CD4-positive, alpha-beta T cell treated with Interleukin-15 for 1 hour (primary cell): ENCODE results near the gene MLPH.

Source experiments
- DNase-seq: peaks from one replicate; pipeline ENCODE4 v3.0.0-alpha.2; 2020

MLPH gene

DNA sequence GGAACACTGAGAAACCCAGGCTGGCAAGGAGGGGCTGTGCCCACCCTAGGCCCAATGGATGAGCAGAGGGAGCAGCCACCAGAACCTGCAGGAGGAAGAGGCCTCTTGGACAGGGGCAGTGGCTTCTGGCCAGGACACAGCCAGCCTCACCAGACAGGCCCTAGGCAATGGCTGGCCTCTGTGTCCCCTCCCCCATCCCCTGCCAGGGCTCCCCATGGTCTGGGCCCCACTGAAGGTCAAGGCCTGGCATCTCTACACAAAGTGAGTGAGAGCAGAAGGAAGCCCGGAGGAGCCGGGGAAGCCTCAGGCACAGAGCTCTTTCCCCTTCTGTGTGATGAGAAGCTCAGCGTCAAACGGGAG, 85.7 kb downstream of the MLPH start:
- DNase-seq: no peak

DNA sequence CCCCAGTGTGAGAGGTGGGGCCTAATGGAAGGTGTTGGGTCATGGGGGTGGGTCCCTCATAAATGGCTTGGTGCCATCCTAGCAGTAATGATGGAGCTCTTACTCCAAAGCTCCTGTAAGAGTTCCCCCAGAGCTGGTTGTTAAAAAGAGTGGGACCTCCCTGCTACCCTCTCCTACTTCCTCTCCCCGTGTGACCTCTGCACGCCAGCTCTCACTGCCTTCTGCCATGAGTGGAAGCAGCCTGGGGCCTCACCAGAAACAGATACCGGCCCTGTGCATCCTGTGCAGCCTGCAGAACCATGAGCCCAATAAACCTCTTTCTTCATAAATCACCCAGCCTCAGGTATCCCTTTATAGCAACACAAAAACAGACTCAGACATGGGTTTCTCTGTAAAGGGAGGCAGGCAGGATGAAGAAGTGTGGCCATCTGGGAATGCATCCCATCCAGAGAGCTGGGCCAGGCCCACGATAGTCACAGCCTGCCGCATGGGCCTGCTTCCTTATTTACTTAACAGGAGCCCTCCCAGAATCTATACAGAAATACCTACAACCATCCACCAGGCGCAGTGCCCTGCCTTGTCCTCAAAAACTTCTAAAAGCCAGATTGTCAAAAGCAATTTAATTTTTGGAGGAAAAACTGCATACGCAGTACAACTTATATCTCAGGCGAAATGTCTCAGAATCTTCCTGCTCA, 86.8 kb downstream of the MLPH start:
- no peak for DNase-seq

DNA sequence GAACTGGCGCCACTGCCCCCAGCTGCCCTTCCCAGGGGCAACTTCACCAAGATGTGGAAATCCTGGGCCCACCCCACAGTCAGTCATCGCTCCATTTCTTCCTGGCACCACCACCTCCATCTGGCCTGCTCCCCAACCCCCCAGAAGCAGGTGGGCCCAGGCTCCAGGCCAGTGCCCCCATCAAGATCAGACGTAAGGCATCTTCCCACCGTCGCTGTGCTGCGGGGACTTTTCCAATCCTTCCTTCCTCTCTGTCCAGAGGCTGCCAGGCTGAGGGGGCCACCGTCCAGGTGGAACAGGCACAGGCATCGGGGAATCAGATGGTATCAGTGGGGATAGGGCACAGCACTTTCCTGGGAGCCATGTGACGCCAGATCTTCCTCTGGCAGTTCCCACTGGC, 87.4 kb downstream of the MLPH start:
- no peak for DNase-seq

DNA sequence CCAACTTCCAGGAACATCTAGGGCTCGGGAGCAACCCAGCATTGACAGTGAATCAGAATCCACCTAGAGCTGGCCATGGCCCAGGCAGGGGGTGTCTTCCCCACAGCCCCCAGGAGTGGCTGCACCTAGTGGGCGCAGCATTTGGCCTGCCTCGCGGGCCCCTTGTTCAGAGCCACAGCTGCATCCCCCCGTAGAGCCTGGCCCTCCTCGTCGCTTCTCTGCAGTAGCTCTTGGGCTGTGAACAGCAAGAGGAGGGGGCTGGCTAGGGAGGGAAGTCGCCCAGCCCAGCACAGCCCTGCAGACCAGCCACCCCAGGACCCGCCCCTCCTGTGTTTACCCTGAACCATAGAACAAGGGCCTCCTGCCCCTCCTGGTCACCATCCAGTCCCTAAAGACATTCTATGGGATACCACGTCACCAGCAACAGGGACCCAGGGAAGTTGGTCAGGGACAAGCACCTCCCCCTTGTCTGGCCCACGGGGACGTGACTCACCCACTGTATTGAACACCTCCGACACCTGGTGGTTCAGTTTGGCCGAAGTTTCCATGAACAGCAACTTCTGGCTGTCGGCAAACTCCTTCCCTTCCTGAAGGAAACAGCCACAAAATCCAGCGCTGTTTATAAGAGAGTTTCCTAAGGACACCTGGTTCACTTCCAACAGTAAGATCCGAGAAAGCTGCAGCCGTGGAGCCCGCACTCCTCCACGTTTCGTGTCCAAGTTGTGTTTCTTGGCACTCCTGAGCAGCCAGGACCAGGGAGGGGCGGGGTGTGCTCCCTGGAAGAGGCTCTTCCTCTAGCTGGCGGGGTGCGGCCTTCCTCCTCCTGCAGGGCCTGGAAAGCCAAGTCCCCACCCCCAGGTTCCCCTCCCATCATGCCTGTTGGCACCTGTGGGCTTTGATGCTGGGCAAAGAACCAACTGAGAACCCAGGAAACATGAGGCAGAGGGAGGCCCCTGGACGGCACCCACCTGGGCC, 88.1 kb downstream of the MLPH start:
- no peak for DNase-seq

DNA sequence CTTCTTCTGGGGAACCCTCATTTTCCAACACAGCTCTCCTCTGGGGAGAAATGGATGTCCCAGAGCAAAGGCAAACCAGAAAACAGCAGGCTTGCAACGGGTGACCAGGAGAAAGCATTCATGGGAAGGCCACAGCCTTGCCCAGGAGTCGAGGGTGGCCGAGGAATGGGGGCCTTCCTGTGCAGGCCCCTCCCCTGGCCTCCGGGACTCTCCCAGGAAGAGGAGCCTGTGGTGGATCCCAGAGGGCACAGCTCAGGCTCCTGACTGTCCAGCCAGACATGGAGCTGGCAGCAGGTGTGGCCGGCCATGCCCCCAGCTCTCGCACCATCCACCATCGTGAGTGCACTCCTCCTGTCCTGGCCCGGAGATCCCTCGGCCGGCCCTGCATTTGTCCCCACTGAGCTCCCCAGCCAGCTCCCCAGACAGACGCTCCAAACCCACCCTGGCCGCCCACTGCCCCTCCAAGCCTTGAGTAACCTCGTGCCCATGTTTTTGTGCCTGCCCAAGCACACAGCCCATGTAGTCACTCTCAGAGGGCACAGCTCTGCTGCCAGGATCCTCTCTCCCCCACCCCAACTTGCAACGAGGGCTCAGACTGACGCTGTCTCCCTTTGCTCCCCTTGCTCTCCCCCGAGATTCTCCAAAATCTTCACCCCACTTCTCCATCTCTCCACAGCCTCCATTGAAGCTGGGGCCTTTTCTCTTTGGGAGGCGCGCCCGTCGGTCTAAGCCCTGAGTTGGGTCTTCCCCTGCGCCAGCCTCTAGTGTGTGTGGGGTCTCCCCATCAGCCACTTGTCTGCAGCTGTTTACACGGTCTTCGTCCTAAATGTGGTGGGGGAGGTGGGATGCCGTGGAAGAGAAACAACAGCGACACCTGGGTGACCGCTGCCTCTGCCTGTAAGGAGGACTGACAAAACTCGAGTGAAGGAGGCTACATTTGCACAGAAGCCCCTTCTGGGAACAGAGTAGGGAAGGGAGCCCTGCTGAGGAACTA, 89.1 kb downstream of the MLPH start:
- DNase-seq: no peak

DNA sequence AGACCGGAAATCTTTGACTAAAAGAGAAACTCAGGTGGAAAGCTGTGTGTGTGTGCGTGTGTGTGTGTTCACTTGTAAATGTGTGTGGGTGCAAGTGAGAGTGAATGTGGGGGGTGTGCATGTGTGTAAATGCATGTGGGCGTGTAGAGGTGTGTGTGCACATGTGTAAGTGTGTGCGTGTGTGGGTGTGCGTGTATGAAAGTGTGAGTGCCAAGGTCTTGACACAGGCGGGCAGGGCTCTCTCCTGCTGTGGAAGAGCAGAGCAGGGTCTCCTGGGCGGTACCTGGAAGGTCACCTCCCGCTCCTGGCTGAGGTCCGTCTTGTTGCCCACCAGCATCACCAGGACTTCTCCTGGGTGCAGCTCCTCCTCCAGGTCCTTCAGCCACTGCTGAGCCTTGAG, 89.9 kb downstream of the MLPH start:
- DNase-seq: no peak

DNA sequence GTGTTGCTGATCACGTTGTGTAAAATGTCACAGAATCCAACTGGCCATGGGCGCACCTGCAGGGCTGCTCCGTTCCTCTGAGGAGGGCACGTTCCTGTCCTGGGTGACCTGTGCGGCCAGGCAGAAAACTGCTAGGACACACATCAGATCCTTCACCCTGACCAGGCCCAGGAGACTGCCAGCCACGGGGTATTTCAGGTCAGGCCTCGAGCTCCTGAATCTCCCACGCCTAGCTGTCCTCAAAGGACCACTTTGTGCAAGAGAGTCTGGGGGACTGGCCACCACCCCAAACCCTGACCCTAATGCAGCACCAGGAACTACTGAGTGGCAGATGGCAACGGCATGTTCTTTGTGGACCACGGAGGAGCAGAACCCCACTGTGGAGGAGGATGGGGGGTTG, 90.4 kb downstream of the MLPH start:
- no peak for DNase-seq

DNA sequence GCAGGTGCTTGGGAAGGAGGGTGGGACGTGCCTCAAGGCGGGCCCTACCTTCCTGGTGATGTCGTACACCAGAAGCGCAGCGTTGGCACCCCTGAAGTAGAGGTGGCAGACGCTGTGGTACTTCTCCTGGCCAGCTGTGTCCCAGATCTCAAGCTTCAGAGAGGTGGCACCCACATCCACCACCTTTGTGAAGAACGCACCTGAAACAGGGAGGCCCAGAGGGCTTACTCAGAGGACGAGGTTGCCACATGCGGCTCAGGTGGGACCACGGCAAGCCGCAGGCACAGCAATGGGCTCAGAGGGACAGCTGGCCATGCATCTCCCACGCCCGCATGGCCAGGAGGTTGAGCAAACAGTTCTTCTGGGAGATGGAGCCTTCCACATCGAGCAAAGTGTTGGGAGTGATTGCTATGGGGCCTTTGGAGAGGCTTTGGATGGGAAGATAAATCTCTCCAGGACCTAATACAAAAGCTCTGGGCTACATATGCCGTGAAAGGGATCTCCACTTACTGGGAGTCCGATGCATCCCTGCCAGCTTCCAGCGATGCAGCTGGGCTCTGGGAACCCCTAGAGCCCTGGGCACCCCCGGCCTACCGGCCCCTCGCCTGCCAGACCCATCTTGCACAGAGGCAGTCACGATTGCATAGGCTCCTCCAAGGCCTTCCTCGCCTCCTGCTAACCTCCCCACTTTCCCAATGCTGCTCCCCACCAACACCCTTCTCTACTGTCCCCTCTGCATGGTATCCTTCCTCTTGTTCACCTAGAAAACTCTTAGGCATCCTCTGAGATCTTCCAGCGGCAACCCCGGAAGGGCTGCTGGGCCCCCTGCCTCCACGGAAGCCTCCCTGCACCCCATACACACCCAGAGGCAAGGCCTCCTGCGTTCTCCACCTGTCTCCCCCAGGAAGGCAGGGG, 91.2 kb downstream of the MLPH start:
- no peak for DNase-seq

DNA sequence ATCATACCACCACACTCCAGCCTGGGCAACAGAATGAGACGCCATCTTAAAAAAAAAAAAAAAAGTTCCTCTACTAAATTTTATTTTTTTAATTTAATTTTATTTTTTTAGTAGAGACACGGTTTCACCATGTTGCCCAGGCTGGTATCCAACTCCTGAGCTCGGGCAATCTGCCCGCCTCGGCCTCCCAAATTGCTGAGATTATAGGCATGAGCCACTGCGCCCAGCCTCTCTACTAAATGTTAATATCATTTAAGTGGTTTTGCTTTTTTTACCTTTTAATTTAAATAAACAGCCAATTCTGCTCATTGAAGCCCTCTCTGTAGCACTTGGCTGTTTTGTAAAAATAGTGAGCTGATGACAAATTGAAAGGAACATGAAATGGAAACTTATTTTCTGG, 94.3 kb downstream of the MLPH start:
- no peak for DNase-seq

DNA sequence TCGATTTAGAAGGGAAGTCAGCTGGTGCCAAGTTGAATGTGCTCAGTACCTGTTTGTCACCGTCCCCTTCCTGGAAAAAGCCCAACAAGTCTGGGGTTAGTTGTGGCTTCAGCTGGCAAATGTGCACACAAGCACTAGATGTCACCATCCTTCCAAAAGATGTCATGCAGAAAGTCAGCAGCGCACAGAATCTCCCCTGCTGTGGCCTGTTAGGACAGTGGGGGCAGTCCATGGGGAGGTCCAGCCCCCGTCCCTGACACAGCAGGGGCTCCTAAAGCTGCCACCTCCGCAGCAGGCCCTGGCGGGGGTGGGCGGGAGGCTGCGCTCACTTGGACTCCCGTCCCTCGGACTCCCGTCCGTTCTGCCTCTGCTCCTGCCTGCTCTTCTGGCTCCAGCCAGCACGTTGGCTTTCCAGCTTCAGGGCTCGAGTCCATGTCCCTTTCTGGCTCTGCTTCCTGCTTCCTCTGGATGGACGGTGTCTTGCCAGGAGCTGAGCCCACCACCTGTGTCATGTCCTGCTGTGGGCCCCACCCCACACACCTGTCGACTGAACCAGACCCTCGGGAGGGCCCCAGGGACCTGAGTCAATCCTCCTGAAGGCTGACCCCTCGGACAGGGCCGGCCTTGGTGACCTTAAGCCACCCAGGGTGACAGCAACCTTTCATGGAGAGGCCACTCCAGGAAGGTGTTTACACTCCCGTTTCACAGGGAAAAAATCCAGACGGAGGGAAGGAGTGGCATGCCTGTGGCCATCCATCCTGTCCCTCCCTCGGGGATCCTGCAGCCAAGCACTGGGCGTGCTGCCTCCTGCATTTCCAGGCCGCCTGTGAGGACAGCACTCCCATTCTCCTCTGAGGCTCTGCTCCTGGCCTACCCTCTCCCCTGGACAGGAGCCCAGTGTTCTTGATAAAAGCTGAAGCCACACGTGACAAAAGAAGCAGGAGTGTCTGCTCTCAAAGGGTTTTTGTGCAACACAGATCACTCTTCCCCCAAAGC, 95.0 kb downstream of the MLPH start:
- peak; percentile 62 for DNase-seq

DNA sequence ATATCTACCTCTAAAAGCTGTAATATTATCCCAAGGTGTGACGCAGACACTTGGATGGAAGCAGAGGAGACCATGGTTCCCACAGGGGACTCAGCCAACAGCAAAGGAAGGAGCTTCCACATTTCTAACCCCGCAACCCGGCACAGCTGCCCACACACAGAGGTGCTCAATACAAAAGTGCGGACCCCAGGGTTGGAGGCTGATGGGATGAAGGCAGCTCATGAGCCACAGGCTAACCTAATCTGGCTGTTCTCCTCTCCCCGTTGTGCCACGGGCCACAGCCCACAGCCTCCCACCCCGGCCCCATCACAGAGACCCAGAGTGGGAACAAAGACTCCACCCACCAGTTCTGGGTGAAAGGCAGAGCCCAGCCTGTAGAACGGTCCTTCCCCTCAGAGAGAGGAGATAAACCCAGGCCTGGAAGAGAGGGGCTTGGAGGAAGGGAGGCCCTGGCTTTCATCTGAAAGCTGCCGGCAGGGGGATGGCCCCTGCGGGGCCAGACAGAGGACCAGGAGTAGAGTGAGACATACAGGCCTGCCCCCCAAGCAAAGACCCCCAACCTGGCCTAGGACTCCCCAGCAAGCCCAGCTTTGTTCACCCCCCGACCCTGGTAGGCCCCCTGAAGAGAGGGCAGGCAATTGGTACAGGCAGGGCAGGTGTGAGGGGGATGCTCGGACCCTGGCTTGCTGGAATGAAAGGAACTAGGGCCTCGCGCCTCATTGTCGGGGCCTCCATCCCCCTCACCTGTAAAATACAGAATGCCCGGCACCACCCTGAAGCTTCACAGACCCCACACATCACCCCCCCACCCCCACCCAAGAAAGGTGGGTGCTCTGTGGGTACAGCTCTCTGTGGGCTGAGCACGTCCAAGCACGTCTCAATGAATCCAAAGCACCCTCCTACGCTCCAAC, 96.6 kb downstream of the MLPH start:
- no peak for DNase-seq

DNA sequence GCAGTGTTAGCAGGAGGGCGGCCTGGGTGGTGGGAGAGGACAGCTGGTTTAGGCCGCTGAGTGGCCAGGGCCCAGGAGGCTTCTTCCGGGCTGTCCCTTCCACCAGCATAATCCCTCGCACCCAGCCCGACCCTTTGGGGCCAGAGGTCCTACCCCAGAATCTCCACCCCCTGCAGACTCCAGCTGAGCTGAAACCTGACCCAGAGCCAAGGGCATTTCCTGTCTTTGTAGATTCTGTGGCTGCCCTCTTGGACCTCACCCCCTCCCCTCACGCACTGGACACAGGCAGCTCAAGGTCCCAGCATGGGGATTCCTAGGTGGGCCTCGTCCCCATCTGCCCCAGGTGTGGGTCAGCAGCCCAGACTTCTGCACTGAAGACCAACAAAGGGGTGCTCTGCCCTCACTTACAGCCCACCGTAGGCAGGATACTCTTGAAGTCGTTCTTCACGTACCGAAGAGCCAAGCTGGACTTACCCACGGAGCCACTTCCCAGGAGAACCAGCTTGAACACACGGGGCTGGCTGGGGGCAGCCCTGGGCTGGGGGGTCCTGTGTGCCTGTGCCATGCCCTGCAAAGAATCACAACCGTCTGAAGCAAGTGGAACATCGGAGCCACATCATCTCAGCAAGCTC, 98.7 kb downstream of the MLPH start:
- DNase-seq: no peak

DNA sequence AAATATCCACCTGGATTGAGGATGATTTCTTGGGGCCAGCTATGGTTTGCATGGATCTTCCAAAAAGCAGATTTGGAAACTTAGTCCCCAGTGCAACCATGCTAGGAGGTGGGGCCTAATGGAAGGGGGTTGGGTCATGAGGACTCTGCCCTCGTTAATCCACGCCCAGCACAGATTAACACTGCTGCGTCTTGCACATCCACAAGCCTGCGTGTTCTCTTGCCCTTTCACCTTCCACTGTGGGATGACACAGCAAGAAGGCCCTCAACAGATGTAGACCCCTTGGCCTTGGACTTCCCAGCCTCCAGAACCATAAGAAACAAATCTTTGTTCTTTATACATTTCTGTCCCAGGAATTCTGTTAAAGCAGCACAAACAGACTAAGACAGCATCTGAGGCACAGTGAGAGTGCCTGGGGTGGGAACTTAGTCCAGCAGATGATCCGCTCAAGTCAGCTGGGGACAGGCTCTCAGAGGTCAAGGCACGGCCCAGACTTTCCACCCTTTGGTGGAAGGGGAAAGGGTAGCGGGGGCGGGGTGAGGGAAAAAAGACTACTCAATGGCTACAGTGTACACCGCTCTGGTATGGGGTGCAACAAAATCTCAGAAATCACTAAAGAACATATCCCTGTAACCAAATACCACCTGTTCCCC, 101.1 kb downstream of the MLPH start:
- no peak for DNase-seq

DNA sequence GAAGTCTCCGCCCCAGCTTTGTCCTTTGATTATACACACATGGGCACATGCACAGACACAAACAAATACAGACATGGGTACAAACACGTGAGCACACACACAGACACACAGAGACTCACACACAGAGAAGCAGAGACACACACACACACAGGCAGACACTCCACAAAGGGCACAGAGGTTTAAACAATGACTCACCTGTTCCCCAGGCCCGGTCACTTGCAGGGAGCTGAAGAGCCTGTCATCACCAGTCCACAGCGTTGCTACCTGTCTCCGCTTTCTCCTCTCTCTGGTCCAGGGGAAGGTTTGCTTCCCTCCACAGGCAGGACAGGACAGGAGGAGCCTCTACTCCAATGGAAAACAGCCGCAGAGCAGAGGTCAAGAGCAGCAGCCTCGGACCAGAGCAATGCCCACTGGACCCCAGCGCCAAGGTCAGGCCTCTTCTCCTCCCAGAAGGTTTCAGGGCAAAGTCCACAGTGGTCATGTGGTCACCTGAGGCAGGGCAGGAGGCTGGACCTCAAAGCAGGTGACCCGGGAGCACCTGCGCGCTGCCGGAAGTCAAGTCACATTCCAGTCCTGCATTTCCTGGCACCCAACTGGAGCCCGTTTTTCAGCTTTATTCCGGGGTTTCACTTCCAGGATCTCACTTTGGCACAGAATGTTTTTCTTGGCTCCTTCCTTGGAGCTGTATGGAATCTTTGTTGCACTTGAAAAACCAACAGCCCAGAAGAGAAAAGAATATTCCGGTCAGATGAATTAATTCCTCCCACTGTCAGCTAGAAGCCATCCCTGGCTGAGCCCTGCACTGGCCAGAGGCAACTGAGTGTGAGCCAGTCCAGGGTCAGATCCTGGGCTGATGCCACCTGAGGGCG, 103.5 kb downstream of the MLPH start, which contains the start of gene RAB17:
RAB17 (minus strand) TSS at position 463 of the 869 bp plus-strand sequence. CDS start 4,580 bp downstream, outside the sequence.
- DNase-seq: no peak

DNA sequence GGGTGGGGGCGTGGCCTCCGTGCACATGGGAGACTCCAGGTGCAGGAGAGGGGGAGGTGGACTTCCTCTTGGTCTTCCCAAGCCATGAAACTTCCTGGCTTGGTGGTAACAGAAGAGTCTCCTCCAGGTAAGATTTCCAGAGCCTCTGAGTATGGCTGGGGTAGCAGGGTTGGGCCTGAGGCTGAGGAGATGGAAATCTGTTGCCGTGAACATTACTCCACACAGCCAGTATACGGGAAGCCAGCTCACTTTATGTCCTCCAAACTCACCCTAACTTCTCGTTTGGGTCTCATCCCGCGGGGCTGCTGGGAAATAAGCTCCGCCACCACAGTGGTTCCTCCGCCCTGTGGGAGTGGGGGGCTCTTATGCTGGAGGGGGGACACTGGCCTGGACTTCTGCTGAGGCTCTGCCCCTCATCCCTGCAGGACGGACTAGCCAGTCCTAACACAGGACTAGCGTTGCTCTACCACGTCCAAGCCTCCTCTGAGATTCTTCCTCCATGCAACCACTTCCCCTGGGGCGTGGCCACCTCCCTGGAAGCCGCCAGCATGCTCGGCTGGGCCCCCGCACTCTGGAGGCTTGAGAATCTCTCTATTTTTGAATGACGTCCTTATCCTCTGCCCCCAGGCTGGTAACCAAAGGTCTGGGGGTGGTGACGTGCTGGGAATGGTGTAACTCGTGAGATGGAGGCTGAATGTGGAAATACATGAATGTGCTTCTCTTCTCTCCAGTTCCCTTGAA, 104.3 kb downstream of the MLPH start:
- DNase-seq: peak; percentile 22

DNA sequence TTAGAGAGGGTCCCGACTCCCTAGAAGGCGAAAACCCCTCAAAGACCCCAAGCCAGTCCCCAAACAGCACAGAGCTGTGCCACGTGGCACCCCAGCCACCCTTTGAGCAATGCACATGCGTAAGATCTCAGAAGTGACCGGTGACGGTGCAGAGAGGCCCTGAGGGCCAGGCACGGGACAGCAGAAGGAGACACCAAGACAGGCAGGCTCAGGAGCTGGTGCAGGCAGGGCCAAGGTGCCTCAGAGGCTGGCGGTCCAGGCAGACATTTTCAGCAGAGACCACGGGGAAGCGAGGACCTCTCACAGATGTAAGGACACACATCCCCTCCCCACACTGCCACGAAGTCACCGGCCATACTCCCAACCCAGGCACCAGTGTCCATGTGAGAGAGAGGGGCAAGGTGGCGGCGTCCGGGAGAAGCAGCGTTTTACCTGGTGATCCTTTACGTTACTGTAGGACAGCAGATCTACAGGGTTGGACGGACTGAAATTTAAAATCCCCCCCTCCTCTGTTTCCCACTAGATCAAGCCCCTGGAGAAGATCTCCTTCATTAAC, 105.5 kb downstream of the MLPH start:
- DNase-seq: no peak
